ENCODE results near the gene RABEP1.

GRCh38 chr17:5286846-5287245 is 4.8 kb downstream of the RABEP1 start:
- no peak for TF ChIP-seq POLR2A (IDR thresholded peaks at IDR 0.05)
- TF ChIP-seq CTCF (IDR thresholded peaks at IDR 0.05): no peak
- TF ChIP-seq EP300 (IDR thresholded peaks at IDR 0.05): no peak
- no peak for TF ChIP-seq POLR2AphosphoS5 (IDR thresholded peaks at IDR 0.05)
